NCI-H446 (cell line): ENCODE results near the gene CST6.
A peak's percentile ranks its signal among the peaks of the same experiment; 100 is the strongest.
"Not testable (repeated sequence)": the region's sequence is repeated elsewhere in the genome, so short reads cannot be mapped to it uniquely, and the experiment has no call there.

Experiments
- DNase-seq, 2 experiments: peaks; one replicate each; lab custom pipeline; 2025; lab: John Stamatoyannopoulos, UW

The CST6 gene

DNA sequence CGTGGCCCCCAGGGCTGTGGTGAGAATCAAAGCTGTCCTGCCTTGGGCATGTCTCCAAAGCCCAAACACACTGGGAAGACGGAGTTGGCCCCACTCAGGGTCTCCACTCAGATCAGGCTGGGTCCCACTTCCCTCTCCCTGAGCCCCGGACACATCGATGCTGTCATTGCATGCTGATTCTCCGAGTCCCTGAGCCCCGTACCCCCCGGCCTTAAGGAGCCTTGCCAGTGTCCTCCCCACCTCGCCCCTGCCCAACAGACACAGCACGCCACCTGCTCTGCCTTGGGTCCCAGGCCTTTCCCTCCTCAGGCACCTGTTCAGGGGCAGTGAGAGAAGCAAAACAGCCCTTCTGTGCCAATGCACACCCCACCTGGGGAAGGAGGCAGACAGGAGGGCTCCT is 24.5 kb upstream of the CST6 start:
- no peak for DNase-seq

DNA sequence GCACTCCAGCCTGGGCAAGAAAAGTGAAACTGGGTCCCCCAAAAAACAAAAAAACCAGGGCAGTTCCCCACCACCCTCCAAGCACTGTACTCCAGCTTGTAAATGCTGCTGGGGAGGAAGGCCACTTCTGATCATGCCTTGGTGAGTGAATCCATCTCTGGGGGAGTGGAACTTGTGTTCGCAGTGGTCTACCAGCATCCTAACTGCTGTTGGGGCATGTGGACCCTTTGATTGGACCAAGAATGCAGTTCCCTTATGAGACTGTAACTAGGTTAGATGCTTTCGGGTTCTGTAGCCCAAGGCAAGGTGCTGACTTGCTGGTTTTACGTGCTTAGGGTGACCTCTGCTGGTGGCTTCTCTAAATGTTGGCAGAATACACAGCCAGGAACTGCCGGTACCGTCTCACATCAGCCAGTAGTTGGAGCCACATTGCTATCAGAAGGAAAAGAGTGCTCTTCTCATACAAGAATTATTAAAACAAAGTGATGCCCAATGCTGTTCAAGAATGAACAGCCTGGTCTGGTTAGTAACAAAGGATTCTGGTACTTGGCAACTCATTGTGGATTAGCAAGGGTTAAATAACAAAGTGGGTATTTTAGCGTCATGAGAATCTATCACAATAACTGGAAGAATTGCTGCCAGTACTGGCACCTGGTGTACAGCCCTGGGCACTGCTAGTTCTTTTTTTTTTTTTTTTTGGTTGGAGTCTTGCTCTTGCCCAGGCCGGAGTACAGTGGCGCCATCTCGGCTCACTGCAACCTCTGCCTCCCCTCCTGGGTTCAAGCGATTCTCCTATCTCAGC is 22.8 kb upstream of the CST6 start:
- peak; percentile 96 for DNase-seq

DNA sequence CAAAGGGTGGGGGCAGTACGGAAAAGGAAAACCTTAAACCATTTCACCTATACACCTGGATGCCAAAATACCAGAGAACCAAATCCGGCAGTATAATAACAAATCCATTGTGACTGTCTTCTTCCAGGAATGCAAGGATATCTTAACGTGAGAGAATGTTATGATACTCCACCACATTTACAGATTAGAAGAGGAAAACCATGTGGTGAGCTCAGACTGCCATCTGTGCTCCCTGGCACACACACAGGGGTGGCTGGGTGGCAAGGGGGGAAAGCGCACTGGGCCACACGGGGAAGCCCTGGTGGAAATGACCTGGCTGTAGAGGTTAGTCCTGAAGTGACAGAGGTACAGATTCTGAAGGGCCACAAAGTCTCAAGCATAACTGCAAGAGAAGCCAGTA is 19.8 kb upstream of the CST6 start:
- DNase-seq = no peak

DNA sequence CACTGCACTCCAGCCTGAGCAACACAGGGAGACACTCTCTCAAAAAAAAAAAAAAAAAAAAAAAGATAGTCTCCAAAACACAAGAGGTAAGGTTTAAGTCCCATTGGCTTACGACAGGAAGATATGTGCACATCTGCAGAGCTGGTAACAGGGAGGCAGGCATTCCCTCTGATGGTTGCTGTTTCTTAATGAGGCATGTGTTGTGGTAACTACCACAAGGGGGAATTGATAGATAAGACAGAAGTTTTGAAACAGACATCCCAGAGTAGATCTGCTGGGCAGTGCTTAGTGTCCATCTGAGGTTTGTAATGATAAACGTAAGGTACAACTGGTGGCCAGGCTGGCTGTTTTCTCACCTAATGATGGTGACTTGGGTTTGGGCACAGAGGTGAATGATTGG is 14.5 kb upstream of the CST6 start:
- no peak for DNase-seq

DNA sequence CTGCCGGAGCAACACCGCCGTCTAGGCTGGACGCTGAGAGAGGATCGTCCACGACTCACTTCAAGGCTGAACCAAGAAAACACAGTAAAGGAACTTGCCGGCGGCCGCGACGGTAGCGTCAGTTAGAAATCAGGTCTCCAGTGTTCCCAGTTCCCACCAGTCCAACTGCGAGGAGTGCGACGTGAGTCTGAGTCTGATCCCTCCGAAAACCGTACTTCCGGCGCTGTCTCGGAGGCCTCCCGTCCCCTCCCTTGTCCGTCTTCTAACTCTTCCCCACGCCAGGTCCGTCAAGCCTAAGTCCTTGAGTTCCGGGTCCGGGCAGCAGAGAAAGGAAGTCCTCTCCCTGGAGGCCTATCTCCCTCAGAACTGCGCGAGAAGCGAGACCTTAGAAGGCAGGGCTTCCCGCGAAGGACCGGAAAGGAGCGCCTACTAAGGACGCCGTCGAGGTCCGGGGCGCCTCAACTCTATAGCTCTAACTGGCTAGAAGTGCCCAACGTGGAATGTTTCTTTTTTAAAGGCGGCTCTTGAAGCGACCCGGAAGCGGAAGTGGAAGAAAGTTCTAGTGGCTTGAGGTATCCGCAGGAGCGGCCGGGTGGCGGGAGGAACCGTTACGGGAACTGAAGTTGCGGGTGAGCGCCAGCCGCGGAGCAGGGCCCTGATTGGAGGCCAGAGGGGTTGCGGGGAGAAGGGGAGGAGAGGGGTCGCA is 9.7 kb upstream of the CST6 start, which contains the start of the genes BANF1 and EIF1AD:
Gene BANF1 (plus strand): TSS at position 562 of the 706 bp plus-strand sequence. CDS start 748 bp downstream, outside the sequence.
Gene EIF1AD (minus strand): TSS at position 216 of the 706 bp plus-strand sequence. CDS start 1,768 bp downstream, outside the sequence.
- DNase-seq = peak; percentile 98

DNA sequence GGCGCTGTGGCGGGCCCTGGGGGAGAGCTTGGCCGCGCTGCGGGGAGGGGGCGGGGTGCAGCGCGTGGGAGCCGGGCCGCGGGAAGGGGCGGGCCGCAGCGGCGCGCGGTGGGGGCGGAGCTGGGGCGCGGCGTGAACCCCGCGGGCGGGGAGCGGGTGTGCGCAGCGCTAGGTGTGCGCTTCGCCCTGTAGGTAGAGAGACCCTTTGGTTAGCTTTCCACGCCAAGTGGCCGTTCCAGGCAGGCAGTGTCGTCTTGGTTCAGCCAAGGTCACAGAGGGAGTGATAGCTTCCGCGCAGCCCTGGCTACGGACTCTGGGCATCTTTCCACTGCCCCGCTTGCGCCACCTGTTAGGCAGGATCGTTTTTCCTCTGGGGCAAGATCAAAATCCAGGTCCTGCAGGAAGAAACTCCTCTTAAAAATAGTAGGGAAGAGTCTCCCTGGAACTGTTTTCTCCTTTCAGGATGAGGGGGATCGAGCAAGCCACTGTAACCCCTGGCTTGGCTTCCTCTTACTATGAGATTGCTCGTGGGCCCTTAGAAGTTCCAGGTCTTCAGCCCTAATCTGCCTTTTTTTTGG is 9.1 kb upstream of the CST6 start:
- DNase-seq = no peak

DNA sequence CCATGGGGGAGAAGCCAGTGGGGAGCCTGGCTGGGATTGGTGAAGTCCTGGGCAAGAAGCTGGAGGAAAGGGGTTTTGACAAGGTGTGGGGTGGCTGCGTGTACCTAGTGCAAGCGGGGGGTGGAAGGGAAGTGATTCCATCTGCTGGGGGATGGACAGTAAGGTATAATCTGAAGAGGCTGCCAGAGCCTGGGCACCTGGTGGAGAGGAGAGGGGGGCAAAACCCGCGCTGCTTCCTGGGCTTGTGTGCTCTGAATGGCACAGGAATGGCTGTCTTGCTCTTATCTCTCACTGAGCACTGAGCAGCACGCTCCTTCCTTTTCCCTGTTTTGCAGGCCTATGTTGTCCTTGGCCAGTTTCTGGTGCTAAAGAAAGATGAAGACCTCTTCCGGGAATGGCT is 8.5 kb upstream of the CST6 start:
- DNase-seq = no peak

DNA sequence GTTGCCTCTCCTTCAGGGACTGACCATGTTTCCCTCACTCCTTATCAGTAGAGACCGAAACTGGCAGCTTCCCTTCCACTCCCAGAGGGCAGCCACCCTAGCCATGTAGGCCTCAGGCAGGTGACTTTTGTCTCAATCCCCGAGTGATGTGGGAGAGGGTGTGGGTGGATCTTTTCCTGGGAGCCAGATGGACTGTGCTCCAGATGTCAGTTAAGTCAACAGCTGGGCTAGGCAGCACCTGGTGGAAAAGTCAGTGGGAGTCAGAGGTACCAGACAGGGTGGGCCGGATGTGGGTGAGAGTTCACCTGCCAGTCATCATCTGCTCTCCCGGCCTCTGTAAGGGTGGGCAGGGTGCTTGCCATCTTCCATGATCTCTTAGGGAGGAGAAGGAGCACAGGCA is 7.6 kb upstream of the CST6 start:
- DNase-seq = no peak

DNA sequence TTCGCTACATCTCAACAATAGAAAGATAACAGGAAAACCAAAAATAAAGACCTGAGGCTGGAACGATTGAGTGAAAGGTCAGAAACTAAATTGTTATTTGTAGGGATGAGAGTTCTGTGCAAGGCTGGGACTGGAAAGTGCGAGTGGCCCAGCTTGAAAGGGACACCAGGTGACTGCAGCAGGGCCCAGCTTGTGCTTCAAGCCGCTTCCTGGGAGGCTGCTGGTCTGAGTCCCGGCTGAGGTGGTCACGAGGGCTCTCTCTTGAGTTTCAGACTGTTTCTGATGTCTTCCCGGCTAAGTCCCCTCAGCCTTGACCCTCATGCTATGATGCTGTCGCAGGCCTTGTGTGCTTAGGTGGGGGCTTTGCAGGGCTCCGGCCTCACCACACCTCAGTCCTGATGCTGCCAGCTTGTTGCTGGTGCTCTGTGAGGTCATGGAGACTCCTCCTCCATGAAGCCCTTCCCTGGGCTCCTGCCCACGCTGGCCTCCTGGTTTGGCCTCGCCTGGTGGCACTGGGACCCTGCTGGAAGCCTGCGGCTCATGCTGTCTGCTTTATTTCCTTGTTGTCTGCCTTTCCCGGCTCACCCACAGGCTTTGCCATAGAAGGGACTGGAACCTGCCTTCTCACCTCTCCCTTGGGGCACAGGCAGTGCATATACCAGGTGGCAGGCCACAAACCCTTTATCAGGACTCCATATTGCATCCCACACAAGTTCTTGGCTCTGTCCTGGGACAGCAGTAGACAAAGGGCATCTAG is 5.5 kb upstream of the CST6 start:
- no peak for DNase-seq

DNA sequence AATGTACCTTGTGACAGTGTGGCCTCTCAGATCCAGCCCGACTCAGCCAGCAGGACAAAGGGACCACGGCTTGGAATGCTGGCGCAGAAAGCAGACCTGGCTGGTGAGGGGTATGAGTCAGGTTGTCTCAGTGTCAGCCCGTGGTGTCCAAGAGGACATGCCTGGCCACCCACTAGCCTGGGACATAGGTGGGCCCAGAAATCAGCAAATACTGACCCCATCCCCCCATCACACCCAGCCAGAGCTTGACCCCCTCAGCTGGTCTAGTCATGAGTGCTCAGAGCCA is 5.0 kb upstream of the CST6 start:
- no peak for DNase-seq

DNA sequence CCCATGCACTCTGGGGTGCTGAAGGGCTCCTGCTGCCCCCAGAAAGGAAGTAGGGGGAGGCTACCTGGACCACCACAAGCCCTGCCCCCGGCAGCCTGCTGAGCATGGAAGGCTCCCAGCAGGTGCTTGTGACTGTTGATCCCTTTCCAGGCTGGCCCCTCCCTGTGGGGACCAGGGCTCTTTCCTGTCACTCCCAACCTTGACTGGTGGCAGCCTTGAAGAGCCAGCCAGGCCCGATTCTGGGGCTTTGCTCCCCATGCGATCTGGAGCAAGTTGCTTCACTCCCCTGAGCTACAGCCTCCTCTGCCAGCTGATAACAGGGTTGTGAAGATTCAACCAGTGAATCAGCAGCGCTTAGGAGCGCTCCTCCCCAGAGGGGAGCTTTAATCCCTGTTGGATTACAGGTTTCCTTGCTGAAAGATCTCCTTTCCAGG is 4.6 kb upstream of the CST6 start:
- no peak for DNase-seq

DNA sequence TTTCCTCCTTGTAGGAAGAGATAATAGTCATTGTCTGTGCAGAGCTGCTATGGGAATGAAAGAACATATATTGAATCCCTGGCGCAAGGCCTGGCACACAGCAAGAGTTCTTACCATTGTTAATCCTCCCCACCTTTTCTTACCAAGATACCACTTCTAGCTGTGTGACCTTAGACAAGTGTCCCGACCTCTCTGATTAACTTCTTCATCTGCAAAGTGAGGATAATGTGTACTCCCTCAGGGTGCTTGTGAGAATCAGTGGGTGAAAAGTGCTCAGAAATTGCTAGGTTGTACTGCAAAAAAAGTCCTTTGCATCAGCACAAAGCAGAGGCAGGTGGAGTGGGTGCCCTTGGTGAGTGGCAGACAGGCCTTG is 3.7 kb upstream of the CST6 start:
- DNase-seq = no peak

DNA sequence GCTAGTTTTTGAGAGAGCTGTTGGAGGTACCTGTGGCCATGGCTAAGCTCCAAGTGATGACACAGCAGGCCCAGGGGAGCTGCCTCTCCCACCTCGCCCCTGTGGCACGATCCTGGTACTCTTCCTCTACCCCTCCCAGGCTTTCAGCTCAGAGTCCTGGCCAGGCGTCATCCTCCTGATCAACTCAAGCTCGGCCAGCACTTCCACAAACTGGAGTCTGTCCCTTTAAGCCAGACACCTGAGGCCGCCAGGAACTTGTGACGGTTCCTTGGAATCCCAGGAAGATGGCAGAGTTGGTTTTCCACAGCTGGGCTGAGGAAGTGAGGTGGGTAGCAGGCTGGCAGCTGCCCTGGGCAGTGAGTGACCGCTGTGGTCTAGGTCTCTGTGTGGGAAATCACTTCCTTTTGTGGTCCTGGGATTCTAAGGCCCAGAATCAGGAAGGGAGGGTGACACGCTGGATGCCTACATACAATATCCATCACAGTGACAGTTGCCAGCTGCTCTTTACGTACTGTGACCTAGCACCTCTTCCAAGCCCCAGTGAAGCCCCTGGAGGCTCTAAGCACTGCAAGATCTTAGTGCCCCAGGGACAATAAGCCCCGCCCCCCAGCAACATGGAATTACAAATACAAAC is 3.2 kb upstream of the CST6 start:
- no peak for DNase-seq

DNA sequence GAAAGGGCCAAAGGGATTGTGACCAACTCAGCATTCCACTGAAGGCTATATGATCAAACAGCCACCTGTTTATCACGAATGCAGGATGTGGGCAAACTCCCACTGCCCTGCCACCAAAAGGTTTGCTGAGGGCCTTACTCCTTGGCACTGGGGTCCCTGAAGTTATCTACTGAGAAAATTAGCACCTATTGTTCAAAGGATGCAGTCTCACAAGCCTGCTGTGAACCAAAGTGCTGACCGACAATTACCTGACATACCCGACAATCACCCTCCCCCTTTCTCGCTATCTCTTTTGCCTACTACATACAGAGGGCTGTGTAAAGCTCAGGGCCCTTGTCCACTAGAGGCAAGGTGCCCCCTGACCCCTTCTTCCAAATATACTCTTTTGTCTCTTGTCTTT is 1.8 kb upstream of the CST6 start:
- not testable (repeated sequence) for DNase-seq

DNA sequence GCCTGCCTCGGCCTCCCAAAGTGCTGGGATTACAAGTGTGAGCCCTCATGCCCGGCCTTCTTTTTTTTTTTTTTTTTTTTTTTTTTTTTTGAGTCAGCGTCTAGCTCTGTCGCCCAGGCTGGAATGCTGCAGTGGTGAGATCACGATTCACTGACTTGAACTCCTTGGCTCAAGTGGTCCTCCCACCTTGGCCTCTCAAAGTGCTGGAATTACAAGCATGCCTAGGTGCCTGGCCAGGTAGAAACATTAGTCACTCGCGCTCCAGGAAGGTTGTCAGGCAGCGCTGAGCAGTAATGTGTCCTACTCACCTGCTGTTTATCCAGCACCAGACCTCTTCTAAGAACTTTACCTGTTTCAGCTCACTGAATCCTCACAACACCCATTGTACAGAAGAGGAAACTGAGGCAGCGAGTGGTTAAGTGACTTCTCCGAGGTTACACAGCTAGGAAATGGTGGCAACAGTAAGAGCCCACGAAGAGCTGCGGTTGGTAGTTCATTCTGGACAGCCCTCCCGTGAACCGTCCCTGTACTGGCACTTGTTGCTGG is 496 bp upstream of the CST6 start:
- no peak for DNase-seq

DNA sequence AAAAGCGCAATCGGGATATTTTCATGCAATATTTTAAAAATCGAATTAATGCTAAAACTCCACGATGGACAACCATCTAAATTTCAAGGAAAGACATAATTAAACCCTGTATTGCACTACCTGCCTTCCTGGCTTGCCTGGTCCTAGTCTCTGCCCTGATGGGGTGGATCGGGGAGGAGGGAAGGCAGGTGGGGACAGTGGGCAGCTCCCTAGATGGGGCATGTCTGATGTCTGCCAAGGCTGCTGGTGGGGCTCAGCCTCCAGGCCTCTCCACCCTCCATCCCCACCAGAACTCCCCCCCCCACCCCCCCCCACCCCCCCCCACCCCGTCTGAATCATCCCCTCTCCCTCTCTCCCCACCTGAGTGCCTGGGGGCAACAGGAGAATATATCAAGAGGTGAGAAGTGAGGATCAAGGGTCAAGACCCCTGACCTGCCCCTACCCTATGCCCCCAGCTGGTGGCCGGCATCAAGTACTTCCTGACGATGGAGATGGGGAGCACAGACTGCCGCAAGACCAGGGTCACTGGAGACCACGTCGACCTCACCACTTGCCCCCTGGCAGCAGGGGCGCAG is 650 bp downstream of the CST6 start:
- DNase-seq = no peak

DNA sequence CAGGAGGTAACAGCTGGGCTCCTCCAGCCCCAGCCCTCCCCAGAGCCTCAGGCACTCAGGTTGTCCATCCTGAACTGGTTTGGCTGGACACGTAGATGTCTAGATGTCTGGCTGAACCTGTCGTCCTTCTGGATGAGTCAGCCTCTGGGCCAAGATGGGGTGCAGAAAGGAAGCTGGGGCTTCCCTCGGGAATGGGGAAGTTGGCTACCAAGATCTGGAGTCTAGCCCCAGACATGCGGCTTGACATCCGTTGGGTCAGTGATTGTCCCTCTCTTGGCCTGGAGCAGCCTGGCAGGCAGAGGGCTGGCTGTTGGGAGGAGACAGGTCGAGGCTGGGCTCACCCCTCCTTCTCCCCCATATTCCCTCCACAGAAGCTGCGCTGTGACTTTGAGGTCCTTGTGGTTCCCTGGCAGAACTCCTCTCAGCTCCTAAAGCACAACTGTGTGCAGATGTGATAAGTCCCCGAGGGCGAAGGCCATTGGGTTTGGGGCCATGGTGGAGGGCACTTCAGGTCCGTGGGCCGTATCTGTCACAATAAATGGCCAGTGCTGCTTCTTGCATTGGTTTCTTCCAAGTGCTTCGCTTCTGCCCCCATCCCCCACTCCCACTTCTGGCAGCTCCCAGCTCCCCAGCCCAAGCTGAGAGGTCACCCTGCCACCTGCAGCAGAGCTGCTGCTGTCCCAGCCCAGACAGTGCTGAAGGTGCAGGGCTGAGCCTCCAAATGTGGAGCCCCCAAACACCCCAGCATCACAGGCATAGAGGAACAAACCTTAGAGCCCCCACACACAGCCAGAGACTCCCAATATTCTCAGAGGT is 1.3 kb downstream of the CST6 start:
- no peak for DNase-seq

DNA sequence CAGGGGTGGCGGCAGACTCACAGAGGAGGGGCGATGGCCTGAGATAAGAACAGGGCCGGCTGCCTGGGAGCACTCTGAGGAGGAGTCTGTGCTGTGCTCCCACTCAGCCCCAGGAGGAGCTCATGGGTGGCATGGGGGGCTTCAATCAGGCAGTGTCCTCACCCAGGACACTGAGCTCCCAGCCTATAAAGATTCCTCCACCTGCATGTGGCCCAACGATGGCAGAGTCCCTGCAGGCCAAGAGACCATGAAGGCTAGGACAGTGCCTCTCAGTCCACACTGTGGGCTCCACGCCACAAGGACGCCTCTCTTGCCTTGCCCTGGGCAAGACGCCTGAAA is 1.9 kb downstream of the CST6 start:
- DNase-seq = no peak

DNA sequence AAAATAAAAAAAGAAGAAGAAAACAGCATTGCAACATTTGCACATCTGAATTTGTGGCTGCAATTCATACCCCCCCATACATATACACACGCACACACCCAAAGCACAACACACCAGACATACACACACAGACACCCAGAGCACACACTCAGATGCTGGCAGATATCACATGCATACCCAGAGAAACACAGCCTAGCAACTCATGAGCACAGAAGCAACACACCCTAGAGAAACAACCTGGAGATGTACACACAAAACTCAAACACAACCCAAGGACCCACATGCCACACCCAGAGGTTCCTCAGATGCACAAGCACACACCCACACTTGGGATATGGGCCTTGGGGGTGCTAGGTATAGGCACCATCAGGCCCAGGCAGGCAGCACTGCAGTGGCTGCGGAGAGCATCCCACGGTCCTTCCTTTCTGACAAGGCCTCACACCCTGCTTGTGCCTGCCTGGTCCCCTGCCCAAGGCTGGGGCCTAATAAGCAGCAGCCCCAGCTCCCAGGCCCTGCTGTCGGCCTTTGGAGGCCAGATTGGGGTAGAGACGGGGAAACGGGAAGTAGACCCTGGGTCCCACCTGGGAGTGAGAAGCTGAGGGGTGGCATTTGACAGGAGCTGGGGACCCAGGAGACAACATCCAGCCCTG is 3.1 kb downstream of the CST6 start:
- no peak for DNase-seq

DNA sequence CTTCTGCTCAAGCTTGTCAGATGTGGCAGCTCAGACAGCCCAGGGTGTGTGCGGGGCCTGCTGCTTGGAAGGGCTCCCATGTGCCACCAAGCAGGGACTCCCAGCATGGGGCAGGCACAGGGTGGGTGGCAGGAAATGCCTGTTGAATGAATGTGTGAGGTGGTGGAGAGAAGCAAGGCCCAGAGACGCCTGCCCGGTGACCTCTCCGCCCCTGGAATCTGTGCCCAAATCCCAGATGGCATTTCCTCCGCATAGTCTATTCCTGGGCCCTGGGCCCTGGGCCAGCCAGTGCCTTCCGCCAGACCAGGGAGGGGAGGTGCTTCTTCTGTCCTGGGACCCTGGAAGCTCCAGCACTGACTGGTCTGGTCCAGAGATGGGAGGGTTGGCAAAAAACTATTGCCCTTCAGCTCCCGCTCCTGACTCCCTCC is 3.7 kb downstream of the CST6 start:
- DNase-seq = peak in 1 of 2 experiments; percentile 45
